ENCODE data around the gene GBX1. TPM values are rescaled to one million over a fixed set of nuclear protein-coding genes. Genes with fewer than 3 reads are reported as not detected.

Gene GBX1
- polyA plus RNA-seq, 1 donor (not counting 4 experiments of a cell fraction or from before 2014, with no cell fraction given): not detected

DNA sequence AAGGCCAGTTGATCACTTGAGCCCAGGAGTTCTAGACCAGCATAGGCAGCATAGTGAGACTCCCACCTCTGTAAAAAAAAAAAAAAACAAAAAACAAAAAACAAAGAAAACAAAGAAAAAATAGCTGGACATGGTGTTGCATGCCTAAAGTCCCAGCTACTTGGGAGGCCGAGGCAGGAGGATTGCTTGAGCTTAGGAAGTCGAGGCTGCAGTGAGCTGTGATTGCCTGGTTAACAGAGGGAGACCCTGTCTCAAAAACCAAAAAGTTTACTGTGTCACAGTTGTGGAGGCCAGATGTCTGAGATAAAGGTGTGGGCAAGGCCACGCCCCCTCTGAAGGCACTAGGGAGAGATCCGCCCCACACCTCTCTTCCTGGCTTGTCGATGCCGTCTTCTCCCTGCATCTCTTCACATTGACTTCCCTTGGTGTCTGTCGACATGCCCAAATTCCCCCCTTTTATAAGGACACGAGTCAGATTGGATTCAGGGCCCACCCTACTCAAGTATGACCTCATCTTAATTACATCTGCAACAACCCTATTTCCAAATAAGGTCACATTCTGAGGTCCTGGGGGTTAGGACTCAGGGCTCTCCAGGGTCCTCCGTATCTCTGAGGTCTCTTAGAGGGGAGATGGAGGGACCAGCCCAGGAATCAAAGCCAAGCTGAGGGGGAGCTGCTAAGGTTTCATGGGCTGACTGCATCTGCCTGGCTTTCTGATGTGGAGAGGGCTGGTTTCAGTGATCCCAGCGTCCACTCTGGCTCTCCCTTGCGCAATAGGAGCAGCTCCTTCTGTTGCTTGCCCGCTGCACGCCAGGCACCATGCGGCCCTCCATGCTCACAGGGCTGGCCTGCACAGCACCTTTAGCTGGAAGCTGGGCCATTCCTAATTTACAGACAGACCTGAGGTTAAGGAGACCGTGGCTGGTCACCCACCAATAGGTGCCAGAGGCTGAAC is 58.1 kb downstream of the GBX1 start:
- H4K20me1 ChIP-seq (ENCODE audit: control insufficient read depth, extremely low read depth, insufficient read depth, low read length): peaks cover 6% of the 10 kb centered on the region
- no peaks in the 10 kb centered on the region for H3K27me3 ChIP-seq (ENCODE audit: control insufficient read depth, extremely low read depth, insufficient read depth, low read length)
- dilution Hi-C loops (cut with MboI; ENCODE audit: extremely low pct_ligation_motif_present, low sequenced_read_pairs): no loop called here
- DNase-seq (ENCODE audit: low read depth, low spot score): no peak
- peaks cover 45% of the 10 kb centered on the region for H3K79me2 ChIP-seq (ENCODE audit: control insufficient read depth, insufficient read depth, low read length)
- H3K4me3 ChIP-seq (ENCODE audit: control insufficient read depth in 2 of 3, extremely low read depth in 1 of 3, insufficient read depth in 2 of 3, low read depth in 1 of 3, low read length in 3 of 3): no peak overlapping the region
- H3K9me3 ChIP-seq (ENCODE audit: control insufficient read depth, low read depth, low read length): no peaks in the 10 kb centered on the region
- no peak overlapping the region for H3K27ac ChIP-seq (ENCODE audit: control insufficient read depth, insufficient read depth, low read length)
- no peak overlapping the region for H3K9ac ChIP-seq (ENCODE audit: control insufficient read depth, extremely low read depth, insufficient read depth, low read length)
- peaks cover 0 to 2% of the 10 kb centered on the region in 2 experiments for H3K36me3 ChIP-seq (ENCODE audit: control insufficient read depth in 2 of 2, extremely low read depth in 1 of 2, insufficient read depth in 2 of 2, low read length in 2 of 2)
- TF ChIP-seq EZH2 (IDR thresholded peaks at IDR 0.05; ENCODE audit: low read length): no peak
- TF ChIP-seq, protein P1, sequence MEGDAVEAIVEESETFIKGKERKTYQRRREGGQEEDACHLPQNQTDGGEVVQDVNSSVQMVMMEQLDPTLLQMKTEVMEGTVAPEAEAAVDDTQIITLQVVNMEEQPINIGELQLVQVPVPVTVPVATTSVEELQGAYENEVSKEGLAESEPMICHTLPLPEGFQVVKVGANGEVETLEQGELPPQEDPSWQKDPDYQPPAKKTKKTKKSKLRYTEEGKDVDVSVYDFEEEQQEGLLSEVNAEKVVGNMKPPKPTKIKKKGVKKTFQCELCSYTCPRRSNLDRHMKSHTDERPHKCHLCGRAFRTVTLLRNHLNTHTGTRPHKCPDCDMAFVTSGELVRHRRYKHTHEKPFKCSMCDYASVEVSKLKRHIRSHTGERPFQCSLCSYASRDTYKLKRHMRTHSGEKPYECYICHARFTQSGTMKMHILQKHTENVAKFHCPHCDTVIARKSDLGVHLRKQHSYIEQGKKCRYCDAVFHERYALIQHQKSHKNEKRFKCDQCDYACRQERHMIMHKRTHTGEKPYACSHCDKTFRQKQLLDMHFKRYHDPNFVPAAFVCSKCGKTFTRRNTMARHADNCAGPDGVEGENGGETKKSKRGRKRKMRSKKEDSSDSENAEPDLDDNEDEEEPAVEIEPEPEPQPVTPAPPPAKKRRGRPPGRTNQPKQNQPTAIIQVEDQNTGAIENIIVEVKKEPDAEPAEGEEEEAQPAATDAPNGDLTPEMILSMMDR (optimal IDR thresholded peaks at IDR 0.05 in 1 of 3, IDR thresholded peaks at IDR 0.05 in 1 of 3, conservative IDR thresholded peaks at IDR 0.05 in 1 of 3; ENCODE audit: extremely low read depth in 1 of 3, insufficient read depth in 2 of 3, low read length in 3 of 3): no peak
- no peaks in the 10 kb centered on the region for H3K9me1 ChIP-seq (ENCODE audit: control insufficient read depth, extremely low read depth, insufficient read depth, low read length)
- H2AFZ ChIP-seq (ENCODE audit: control insufficient read depth, low read length): no peak overlapping the region
- peaks cover 22% of the 10 kb centered on the region for H3K4me1 ChIP-seq (ENCODE audit: control insufficient read depth, extremely low read depth, insufficient read depth, low read length)
- no peak overlapping the region for H3K4me2 ChIP-seq (ENCODE audit: control insufficient read depth, extremely low read depth, insufficient read depth, low read depth, low read length)
- no peak for FAIRE-seq

DNA sequence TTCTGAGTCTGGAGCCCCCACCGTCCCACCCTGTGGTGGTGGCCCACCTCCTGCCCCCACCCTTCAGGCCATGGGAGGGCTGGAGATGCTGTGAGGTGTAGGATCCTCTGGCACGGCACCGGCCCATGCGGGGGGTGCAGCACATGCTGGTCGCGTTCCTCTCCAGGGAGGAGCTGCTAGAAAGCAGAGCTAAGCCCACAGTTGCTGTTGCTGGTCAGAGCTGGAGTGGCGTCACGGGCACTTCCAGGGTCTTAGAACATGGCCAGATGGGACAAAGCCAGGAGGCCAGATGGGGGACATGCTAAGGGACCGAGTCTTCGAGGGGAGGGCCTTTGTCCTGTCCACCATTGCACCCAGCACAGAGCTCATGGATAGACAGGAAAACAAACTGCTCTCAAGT is 59.6 kb downstream of the GBX1 start:
- no peak overlapping the region for H3K4me2 ChIP-seq (ENCODE audit: control insufficient read depth, extremely low read depth, insufficient read depth, low read depth, low read length)
- H4K20me1 ChIP-seq (ENCODE audit: control insufficient read depth, extremely low read depth, insufficient read depth, low read length): peaks cover 2% of the 10 kb centered on the region
- peaks cover 8% of the 10 kb centered on the region for H3K4me1 ChIP-seq (ENCODE audit: control insufficient read depth, extremely low read depth, insufficient read depth, low read length)
- no peak for TF ChIP-seq EZH2 (IDR thresholded peaks at IDR 0.05; ENCODE audit: low read length)
- TF ChIP-seq, protein P1 (optimal IDR thresholded peaks at IDR 0.05 in 1 of 3, IDR thresholded peaks at IDR 0.05 in 1 of 3, conservative IDR thresholded peaks at IDR 0.05 in 1 of 3; ENCODE audit: extremely low read depth in 1 of 3, insufficient read depth in 2 of 3, low read length in 3 of 3): no peak
- H3K9me3 ChIP-seq (ENCODE audit: control insufficient read depth, low read depth, low read length): no peaks in the 10 kb centered on the region
- no peak for DNase-seq (ENCODE audit: low read depth, low spot score)
- no peak overlapping the region for H3K9ac ChIP-seq (ENCODE audit: control insufficient read depth, extremely low read depth, insufficient read depth, low read length)
- H3K36me3 ChIP-seq (ENCODE audit: control insufficient read depth in 2 of 2, extremely low read depth in 1 of 2, insufficient read depth in 2 of 2, low read length in 2 of 2): peaks cover 0 to 2% of the 10 kb centered on the region in 2 experiments
- no peak overlapping the region for H3K4me3 ChIP-seq (ENCODE audit: control insufficient read depth in 2 of 3, extremely low read depth in 1 of 3, insufficient read depth in 2 of 3, low read depth in 1 of 3, low read length in 3 of 3)
- FAIRE-seq: no peak
- peaks cover 52% of the 10 kb centered on the region for H3K79me2 ChIP-seq (ENCODE audit: control insufficient read depth, insufficient read depth, low read length)
- H3K27me3 ChIP-seq (ENCODE audit: control insufficient read depth, extremely low read depth, insufficient read depth, low read length): no peaks in the 10 kb centered on the region
- dilution Hi-C loops (cut with MboI; ENCODE audit: extremely low pct_ligation_motif_present, low sequenced_read_pairs): no loop called here
- H2AFZ ChIP-seq (ENCODE audit: control insufficient read depth, low read length): no peak overlapping the region
- no peaks in the 10 kb centered on the region for H3K9me1 ChIP-seq (ENCODE audit: control insufficient read depth, extremely low read depth, insufficient read depth, low read length)
- H3K27ac ChIP-seq (ENCODE audit: control insufficient read depth, insufficient read depth, low read length): no peak overlapping the region
